ENCODE data around the gene CDK2.

GRCh38 chr12:55925371-55925770, 41.3 kb upstream of the CDK2 start:
- TF ChIP-seq CCAR2 (IDR thresholded peaks at IDR 0.05; ENCODE audit: low read depth, low read length) (no peak), RAD21 (CRISPR knock-in tag; conservative IDR thresholded peaks at IDR 0.05 in 1 of 2, IDR thresholded peaks at IDR 0.05 in 1 of 2) (no peak), ETS1 (conservative IDR thresholded peaks at IDR 0.05; ENCODE audit: control insufficient read depth, low read depth, low read length) (no peak), NUFIP1 (IDR thresholded peaks at IDR 0.05; ENCODE audit: partially characterized antibody) (no peak), RFX5 (IDR thresholded peaks at IDR 0.05; ENCODE audit: low read depth, low read length) (no peak), ZNF444 (CRISPR knock-in tag; IDR thresholded peaks at IDR 0.05) (no peak), PTRF (tag; IDR thresholded peaks at IDR 0.05) (no peak), POLR2A (conservative IDR thresholded peaks at IDR 0.05) (no peak), ELF4 (CRISPR knock-in tag; IDR thresholded peaks at IDR 0.05) (no peak)
